ENCODE data around the gene SAPCD2.

SAPCD2 gene

GRCh38 chr9:137082925-137083290 lies 12.6 kb upstream of the SAPCD2 start:
- in situ Hi-C loops (cut with MboI; ENCODE audit: low sequenced_read_pairs) = no loop called here

DNA sequence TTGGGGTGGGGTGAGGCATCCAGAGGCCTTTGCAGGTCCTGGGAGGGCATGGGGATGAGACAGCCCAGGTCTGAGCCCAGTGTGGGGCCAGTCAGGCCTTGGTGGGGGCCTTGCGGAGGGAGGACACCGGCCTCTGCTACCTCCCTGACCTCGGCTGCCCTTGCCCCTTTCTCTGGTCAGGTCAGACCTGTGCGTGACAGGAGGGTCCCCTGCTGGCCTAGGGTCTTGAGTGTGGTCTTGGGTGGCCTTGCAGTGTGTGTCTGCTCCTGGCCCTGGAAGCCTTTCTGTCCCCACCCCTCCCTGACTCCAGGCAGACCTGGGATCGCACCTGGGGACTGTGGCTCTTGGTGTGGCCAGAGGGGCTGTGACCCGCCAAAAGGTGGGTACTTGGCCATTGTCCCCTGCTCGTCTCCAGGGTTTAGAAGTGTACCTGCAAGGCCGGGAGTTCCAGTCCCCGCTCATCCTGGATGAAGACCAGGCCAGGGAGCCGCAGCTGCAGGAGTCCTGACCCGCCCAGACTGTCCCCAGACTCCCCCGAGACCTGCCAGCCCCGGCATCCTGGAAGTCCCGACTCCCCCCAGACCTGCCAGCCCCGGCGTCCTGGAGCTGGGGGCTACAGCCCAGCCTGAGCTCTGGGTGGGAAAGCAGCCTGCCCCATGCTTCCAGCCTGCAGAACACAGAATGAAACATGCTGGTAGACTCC lies 12.0 kb upstream of the SAPCD2 start:
- in situ Hi-C loops (cut with MboI; ENCODE audit: low sequenced_read_pairs) = no loop called here

DNA sequence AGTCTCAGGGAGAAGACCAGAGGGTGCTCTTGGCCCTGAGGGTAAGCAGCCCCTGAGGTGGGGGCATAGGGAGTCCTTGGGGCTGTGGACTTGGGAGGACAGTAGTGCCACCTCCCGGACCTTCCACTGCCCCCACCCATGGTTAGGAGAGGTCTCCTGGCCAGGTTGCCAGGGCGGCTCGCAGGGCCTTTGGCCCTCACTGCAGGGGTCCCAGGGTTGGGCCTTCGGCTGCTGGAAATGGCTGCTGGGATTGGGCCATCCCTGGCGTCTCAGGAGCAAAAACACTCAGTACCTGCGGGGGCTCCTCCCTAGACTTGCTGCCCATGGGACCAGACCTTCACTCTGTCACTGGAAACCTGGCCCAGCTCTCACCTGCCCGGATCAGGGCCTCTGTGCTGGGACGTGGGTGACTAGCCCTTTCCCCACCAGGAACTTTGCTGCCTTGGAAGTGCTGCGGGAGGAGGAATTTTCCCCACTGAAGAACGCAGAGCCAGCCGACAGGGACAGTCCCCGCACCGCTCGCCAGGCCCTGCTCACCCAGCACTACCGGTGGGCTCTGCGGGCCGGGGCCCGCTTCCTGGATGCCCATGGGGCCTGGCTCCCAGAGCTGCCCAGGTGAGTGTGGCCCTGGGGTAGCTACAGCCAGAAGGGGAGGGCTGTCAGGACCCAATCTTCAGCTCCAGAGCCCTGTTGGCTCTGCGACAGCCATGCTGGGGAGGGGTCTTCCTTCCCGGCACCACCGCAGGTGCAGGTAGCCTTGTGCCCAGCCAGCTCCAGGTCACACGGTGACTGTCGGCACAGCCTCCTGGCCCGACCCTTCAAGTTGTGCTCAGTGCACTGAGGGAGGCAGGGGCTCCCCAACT lies 10.1 kb upstream of the SAPCD2 start:
- in situ Hi-C loops (cut with MboI; ENCODE audit: low sequenced_read_pairs) = no loop called here

GRCh38 chr9:137079401-137079787 lies 9.0 kb upstream of the SAPCD2 start:
- in situ Hi-C loops (cut with MboI; ENCODE audit: low sequenced_read_pairs) = no loop called here

DNA sequence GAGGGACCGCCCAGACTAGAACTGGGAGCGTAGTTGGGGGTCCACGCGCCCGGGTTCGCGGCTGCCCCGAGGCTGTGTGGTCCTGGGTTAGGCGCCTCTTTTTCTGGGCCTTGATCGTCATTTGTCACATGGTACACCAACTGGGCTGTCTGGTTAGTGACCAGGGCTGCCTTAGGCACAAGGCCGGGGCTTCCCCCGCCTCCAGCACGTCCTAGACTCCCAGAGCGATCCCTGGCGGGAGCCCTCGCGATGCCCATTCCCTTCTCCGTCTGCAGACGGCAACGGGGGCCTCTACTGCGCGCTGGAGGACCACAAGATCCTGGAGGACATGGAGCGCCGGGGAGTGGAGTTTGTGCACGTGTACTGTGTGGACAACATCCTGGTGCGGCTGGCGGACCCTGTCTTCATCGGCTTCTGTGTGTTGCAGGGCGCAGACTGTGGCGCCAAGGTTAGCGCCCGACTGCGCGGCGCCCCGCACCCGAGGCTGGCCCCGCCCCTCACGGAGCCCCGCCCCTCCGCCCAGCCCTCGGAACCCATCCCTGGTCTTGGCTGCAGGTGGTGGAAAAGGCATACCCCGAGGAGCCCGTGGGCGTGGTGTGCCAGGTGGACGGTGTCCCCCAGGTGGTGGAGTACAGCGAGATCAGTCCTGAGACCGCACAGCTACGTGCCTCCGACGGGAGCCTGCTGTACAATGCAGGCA lies 8.5 kb upstream of the SAPCD2 start:
- in situ Hi-C loops (cut with MboI; ENCODE audit: low sequenced_read_pairs) = no loop called here

DNA sequence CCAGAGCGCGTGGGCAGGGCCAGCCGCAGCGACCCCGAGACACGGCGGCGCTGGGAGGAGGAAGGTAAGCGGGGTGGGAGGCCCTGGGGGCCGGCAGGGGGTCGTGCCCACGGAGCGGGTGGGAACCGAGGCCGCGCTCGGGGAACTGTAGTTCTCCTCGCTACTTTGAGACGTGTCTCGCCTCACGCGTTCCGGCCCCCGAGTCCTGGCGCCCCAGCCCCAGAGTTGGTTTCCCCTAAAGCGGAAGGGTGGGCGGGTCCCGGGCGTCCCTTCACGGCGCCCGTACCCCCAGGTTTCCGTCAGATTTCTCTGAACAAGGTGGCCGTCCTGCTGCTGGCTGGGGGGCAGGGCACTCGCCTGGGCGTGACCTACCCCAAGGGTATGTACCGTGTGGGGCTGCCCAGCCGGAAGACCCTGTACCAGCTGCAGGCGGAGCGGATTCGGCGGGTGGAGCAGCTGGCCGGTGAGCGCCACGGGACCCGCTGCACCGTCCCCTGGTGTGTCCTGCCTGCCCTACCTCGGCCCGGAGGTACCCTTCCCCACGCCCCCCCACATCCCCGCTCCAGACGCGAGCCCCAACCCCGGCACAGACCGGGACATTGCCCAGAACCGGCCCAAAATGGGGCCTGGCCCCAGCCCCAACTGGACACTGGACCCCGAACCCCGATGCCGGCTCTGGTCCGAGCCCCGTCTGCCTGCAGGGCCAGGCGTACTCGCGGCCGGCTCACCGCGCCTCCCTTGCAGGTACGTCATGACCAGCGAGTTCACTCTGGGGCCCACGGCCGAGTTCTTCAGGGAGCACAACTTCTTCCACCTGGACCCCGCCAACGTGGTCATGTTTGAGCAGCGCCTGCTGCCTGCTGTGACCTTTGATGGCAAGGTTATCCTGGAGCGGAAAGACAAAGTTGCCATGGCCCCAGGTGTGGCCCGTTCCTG lies 7.7 kb upstream of the SAPCD2 start:
- in situ Hi-C loops (cut with MboI; ENCODE audit: low sequenced_read_pairs) = no loop called here

DNA sequence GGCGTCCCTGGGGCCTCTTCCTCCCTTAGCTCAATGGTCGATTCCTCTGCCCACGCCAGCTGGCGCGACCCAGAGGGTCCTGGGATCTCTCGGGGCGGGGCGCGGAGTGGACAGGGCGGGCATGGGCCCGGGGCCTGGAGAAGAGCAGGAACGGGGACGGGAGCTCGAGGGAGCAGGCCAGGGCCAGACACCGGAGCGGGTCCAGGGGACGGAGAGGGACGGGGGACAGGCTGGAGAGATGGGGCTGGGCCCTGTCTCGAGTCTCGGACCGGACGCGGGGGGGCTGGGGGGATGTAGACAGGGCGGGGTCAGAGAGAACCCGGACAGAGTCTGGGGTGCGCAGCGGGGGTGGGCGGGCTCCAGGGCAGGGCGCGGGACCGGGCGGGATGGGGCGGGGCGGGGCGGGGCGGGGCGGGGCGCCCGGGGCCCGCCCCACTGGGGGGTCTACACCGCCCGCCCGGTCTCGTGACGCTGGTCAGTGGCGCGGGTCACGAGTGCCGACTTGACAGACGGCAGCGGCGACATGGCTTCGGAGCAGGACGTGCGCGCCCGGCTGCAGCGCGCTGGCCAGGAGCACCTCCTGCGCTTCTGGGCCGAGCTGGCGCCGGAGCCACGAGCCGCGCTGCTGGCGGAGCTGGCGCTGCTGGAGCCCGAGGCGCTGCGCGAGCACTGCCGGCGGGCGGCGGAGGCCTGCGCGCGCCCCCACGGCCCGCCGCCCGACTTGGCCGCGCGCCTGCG lies 6.8 kb upstream of the SAPCD2 start, which contains the start of gene UAP1L1:
UAP1L1 (plus strand) TSS at position 508 of the 738 bp plus-strand sequence; CDS start at position 524, 16 bp downstream.
- in situ Hi-C loops (cut with MboI; ENCODE audit: low sequenced_read_pairs) = no loop called here

- in situ Hi-C loops (cut with MboI; ENCODE audit: low sequenced_read_pairs) = no loop called here
Measured at GRCh38 chr9:137076636-137077009, 6.3 kb upstream of the SAPCD2 start.

GRCh38 chr9:137075275-137075775 lies 5.0 kb upstream of the SAPCD2 start:
- in situ Hi-C loops (cut with MboI; ENCODE audit: low sequenced_read_pairs) = no loop called here

GRCh38 chr9:137074657-137075274 lies 4.4 kb upstream of the SAPCD2 start:
- in situ Hi-C loops (cut with MboI; ENCODE audit: low sequenced_read_pairs) = no loop called here

DNA sequence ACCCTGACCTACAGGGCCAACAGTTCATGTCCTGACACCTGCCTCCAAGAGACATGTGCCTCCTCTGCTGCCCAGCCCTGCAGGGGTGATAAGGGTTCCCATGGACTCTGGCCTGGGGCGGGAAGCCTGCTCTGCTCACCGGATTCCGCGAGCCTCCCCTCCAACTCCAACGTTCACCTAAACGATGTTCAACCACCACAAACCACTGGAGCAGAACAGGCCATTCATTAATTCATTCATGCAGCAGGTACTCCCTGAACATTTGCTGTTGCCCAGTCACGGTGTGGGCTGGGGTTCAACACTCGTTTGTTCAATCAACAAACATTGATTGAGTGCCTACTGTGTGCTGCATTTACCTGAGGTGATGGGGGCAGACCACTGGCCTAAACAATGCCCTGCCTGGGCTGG lies 3.6 kb upstream of the SAPCD2 start:
- in situ Hi-C loops (cut with MboI; ENCODE audit: low sequenced_read_pairs) = no loop called here

GRCh38 chr9:137071282-137071681 lies 925 bp upstream of the SAPCD2 start:
- in situ Hi-C loops (cut with MboI; ENCODE audit: low sequenced_read_pairs) = no loop called here

DNA sequence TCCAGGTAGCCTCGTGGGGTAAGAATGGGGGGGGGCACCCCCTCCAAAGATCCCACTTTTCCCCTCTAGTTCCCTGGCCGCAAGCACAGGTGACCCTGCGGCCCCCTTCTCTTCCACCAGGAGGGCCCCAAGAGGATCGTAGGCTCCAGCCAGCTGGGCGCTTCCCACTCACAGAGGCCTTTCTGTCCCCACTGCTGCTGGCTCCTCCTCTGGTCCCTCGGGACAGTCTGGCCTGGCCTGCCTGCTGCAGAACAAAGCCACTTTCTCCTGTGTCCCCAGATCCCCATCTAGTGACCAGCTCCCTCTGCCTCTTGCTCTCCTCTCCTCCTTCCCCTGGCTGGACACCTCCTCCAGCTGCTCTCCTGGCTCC lies 534 bp upstream of the SAPCD2 start:
- in situ Hi-C loops (cut with MboI; ENCODE audit: low sequenced_read_pairs) = no loop called here

DNA sequence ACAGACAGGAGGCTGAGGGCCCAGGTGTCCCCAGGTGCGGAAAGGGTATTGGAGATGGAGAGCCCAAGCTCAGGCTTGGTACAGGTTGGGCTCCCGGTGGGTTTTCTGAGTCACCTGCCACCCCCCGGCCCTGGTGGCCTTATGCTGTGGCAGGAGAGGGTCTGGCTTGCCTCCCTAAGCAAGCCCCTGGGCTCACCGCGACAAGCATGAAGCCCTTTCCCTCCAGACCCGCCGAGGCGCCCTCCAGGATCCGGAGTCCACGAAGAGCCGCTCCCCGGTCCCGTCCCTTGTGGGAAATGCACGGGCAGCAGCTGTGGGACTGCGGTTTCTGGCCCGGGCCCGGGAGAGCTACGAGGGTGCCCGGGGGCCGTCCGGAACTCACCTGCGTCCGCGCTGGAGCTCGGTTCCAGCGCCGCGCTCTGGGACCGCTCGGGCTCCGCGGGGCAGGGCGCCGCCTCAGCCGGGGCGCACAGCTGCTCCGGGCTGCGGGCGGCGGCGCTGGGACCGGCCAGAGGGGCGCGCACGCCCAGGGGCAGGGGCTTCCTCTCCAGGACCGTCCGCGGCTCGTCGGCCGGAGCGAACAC lies 757 bp downstream of the SAPCD2 start:
- in situ Hi-C loops (cut with MboI; ENCODE audit: low sequenced_read_pairs) = no loop called here

DNA sequence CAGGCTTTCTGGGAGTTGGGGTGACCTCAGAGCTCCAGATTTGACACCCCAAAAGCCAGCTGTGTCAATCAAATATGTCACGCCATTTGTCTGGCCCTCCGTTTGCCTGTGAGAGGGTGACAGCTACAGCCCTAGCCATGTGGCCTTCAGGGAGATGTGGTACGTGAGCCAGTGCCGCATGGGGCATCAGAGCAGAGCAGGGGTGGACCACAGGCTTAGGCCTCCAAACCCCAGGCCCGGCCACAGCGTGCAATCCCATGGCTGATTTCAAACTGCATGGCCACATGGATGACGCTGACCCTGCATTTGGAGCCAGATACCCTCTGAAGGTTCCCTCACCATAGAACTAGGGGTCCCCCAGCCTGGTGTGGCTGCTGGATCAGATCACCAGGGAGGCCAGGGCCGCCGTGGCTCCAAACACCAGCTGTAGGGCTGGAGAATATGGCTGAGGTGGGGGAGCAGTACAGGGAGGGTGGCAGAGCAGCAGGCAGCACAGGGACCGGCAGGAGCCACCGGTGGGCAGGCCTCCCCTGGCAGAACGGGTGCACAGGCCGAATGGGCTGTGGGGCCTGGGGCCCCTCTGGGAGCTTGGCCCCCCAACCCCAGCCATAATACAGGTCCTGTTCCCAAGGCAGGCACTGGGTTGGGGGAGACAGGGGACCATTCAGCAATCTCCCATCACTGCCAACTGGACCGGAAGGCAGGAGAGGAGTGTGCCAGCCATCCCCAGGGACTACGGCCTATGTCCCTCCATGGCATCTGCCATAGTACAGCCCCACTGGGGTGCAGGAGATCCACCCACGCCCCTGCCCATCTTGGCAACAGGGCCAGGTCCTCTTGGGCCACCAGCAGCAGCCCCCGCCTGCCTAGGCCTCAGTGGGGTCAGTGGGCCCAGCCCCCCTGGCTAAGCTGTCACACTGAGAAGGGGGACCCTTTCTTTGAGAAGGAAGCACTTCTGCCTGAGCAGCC lies 1.5 kb downstream of the SAPCD2 start:
- in situ Hi-C loops (cut with MboI; ENCODE audit: low sequenced_read_pairs) = no loop called here

DNA sequence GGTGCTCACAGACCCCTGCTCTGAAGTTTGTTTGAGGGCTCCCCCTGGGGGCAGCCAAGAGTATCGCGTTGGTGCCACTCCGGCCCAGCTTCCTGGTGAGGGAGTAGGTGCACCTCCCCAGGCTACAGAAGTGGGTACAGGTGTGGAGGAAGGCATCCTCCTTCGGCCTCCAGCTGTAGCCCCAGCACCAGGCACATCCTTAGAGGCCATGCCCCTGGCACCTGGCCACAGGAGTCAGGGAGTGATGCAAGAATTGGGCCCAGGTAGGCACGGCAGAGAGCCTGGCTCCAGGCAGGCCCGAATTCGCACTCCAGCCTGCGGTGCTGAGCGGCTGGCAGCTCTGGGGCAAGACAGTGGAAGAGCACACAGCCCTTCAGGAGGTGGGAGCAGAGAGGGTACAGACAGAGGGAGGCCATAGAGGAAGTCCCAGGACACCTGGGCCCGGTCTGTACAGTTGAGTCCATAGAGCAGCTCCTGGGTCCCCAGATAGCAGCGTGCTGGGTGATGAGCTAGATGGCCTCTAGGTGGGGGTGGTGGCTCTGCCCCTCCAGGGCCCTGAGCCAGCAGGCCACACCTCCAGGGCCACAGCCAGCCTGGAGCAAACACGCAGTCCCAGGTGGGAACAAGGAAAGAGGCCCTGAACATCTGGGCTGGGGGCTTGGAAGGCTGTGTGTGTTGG lies 2.4 kb downstream of the SAPCD2 start:
- in situ Hi-C loops (cut with MboI; ENCODE audit: low sequenced_read_pairs) = no loop called here
